Limb (tissue), 2 donors: ENCODE data around the gene GRIN1.

Experiments
- DNase-seq, 2 donors: peaks; one replicate each; pipeline ENCODE4 v3.0.0-alpha.2; 2016; ENCODE audit errors: extremely low spot score in 2 of 2

Gene GRIN1

DNA sequence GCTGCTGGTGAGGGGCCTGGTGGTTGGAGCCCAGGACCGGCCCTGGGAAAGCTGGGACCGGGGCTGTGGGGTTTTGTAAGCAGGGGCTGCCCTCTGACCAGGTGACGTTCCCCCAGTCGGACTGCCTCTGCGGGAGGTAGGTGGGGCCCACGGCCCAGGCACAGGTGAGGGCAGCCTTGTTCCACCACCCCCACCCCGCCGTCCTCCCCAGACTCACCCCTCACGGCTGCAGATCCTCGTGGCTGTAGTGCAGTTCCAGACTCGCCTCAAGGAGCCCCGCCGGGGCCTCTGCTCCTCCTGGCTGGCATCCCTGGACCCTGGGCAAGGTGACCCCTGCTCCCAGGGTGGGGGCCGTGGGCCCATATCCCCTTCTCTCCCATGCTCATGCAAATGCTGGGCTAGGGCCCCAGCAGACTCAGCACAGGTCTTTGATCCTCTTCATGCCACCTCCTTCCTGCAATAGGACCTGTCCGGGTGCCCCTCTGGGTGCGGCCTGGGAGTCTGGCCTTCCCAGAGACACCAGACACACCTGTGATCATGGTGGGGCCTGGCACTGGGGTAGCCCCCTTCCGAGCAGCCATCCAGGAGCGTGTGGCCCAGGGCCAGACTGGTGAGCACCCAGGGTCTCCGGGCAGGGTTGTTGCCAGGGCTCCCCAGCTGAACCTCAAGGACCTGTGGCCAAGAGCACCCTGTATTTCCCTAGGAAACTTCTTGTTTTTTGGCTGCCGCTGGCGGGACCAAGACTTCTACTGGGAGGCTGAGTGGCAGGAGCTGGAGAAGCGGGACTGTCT lies 76.4 kb downstream of the GRIN1 start:
- DNase-seq, result no peak

DNA sequence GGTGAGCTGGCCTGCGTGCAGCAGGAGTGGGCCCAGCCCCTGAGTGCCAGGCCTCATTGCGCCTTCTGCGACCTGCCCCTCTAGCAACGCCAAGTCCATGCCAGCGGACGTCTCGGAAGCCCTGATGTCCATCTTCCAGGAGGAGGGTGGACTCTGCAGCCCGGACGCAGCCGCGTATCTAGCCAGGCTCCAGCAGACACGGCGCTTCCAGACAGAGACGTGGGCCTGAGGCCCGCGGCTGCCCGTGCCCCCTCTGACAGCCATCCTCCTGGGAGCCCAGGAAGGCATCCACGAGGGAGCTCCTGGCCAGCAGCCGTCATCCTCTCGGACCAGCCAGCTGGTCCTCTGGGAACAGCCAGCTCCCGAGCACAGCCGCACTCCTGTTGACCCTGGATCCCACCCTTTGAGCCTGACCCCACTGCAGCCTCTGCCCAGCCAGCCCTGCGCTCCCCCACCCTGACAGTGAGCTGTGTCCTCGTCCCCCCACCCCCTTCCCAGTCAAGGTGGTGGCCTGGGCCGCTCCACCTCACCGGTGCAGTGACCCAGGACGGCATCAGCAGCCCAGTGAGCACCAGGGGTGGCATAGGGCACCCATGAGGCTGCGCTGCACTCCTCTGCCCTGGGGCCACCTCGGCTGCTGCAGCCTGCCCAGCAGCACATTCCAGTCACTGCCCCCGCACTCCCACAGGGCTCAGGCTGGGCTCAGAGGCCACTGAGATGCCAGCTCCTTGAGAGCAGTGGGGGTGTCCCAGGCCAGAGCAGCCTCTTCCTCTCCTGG lies 77.4 kb downstream of the GRIN1 start:
- DNase-seq, result no peak

DNA sequence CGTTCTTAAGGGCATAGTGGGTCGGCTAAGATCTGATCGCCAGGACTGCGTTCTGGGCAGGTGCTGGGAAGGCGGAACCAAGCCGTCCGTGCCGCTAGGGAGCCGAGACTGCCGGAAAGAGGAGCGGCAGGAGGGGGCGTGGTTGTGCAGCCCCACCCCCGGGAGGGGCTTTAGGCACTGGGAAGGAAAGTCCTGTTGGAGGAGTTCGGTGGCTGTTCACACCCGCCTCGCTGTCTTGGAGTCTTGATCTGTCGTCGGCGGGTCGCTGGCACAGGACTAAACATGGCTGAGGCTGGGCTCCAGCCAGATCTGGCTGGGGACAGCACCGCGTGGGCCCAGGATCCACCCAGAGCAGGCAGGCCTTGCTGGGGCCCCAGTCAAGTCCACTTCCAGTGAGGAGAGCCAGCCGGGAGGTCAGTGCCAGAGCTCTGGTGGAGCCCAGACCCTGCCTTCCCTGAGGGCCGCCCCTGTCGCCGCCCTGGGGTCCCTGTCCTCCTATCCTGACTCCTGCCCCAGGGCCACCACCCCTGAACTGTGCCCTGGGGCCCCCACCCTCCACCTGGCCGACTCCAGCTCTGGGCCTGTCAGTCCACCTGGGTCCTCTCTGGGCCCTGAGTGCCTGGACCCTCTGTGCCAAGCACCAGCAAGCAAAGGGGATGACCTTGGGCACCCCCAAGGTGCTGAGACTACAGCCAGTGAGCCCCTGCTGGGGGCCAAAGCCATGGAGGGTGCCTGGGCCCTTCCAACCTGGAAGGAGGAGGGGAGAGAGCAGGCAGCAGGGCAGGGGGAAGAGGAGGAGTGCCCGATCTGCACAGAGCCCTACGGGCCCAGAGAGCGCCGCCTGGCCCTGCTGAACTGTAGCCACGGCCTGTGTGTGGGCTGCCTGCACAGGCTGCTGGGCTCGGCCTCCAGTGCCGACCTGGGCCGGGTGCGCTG lies 78.6 kb downstream of the GRIN1 start:
- DNase-seq, result no peak

DNA sequence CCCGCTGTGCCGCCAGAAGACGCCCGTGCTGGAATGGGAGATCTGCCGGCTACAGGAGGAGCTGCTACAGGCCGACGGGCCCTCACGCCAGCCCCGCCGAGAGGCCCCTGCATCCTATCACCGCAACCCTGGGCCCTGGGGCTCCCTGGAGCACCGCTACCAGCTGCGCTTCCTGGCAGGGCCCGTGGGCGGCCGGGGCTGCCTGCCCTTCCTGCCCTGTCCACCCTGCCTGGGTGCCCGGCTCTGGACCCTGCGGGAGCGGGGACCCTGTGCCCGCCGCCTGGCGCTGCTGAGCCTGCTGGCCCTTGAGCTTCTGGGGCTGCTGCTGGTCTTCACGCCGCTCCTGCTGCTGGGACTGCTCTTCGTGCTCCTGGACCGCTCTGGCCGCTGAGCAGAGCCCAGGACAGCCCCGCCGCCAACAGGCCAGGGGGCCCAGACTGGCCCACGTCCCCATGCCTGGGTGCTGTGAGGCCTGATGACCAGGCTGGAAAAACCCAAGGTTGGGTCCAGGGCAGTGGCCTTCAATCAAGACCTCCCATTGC lies 79.3 kb downstream of the GRIN1 start:
- DNase-seq, result no peak
